IMR-90 (cell line): Measurements from ENCODE around the gene PCYOX1L. TPM values are rescaled to one million over a fixed set of nuclear protein-coding genes. Genes with fewer than 3 reads are reported as not detected.

ENCODE experiments used
- ATAC-seq: fragments of 200-7000 bp; cut with Tn5 transposase; 2 replicates; pipeline ENCODE4 v1.9.1; 2020; ENCODE audit warnings: low read depth, mild to moderate bottlenecking, moderate library complexity
- BruUV-seq: library from RNA; stranded (reverse); fragments of 400-500 nt; replicated peaks from 2 replicates; lab custom pipeline; 2021; lab: Mats Ljungman, UMichigan
- CTCF ChIA-PET: fragments of 300-600 bp; formaldehyde crosslinking; extraction: SDS; loops from one replicate; lab custom pipeline; 2021; ENCODE audit warnings: antibody characterized with exemption; lab: Yijun Ruan, JAX
- POLR2A ChIA-PET: fragments of 300-600 bp; sonication (Branson Sonifier 250); formaldehyde crosslinking; loops from one replicate; lab custom pipeline; 2022; ENCODE audit warnings: antibody characterized with exemption; ENCODE audit not compliant: unreplicated experiment; lab: Charles Lee
- DNase-seq: peaks from one replicate; pipeline ENCODE4 v3.0.0; 2013
- H2AFZ ChIP-seq: replicated peaks from 2 replicates; pipeline ENCODE3; 2013; ENCODE audit warnings: low read length, mild to moderate bottlenecking; ENCODE audit not compliant: poor library complexity
- H2AK5ac ChIP-seq: 2 replicates; pipeline ENCODE4 v1.6.1; 2013; ENCODE audit warnings: low read depth, low read length, inconsistent platforms
- H2AK9ac ChIP-seq: replicated peaks from 2 replicates; pipeline ENCODE3; 2013; ENCODE audit warnings: mild to moderate bottlenecking, low read depth, low read length, moderate library complexity; ENCODE audit not compliant: poor library complexity
- H2BK120ac ChIP-seq: 2 replicates; pipeline ENCODE4 v1.6.1; 2013; ENCODE audit warnings: low read depth, low read length, inconsistent platforms
- H2BK15ac ChIP-seq: 3 replicates; pipeline ENCODE4 v1.6.1; 2013; ENCODE audit warnings: low read depth, low read length, inconsistent platforms
- H2BK20ac ChIP-seq: 2 replicates; pipeline ENCODE4 v1.6.1; 2013; ENCODE audit warnings: low read depth, mild to moderate bottlenecking, inconsistent platforms, low read length, moderate library complexity
- H2BK5ac ChIP-seq: 2 replicates; pipeline ENCODE4 v1.6.1; 2013; ENCODE audit warnings: mild to moderate bottlenecking, low read depth, low read length, inconsistent platforms; ENCODE audit not compliant: poor library complexity, severe bottlenecking
- H3K14ac ChIP-seq: replicated peaks from 2 replicates; pipeline ENCODE4 v1.6.1; 2013; ENCODE audit warnings: low read depth, low read length, inconsistent platforms
- H3K18ac ChIP-seq: 2 replicates; pipeline ENCODE4 v1.6.1; 2013; ENCODE audit warnings: low read depth, low read length, control low read depth
- H3K23ac ChIP-seq: 2 replicates; pipeline ENCODE4 v1.6.1; 2013; ENCODE audit warnings: low read depth, low read length, inconsistent platforms
- H3K27ac ChIP-seq: 2 replicates; pipeline ENCODE4 v1.5.1; 2013; ENCODE audit warnings: mild to moderate bottlenecking, control low read depth, low read length; ENCODE audit not compliant: insufficient read depth
- H3K27me3 ChIP-seq: 2 replicates; pipeline ENCODE4 v1.6.1; 2013; ENCODE audit warnings: low read length; ENCODE audit not compliant: control insufficient read depth, insufficient read depth
- H3K36me3 ChIP-seq: 2 replicates; pipeline ENCODE4 v1.6.1; 2013; ENCODE audit warnings: low read length, mixed read lengths; ENCODE audit not compliant: control insufficient read depth, insufficient read depth
- H3K4ac ChIP-seq: 2 replicates; pipeline ENCODE4 v1.6.1; 2013; ENCODE audit warnings: low read depth, low read length, inconsistent platforms
- H3K4me1 ChIP-seq: 2 replicates; pipeline ENCODE4 v1.6.1; 2013; ENCODE audit warnings: low read length, mixed read lengths; ENCODE audit not compliant: control insufficient read depth, insufficient read depth
- H3K4me2 ChIP-seq: 2 replicates; pipeline ENCODE4 v1.6.1; 2013; ENCODE audit warnings: low read depth, mild to moderate bottlenecking, control low read depth, low read length, moderate library complexity
- H3K4me3 ChIP-seq: 2 replicates; pipeline ENCODE4 v1.5.1; 2013; ENCODE audit warnings: low read depth, mild to moderate bottlenecking, control low read depth, low read length, moderate library complexity; ENCODE audit not compliant: insufficient read depth
- H3K56ac ChIP-seq: 2 replicates; pipeline ENCODE4 v1.6.1; 2013; ENCODE audit warnings: low read length, inconsistent platforms; ENCODE audit not compliant: insufficient read depth; ENCODE audit errors: extremely low read depth
- H3K79me1 ChIP-seq, 2 experiments: 2 replicates each; pipeline ENCODE4 v1.6.1; 2013; ENCODE audit warnings: low read length in 2 of 2, inconsistent platforms in 1 of 2, low read depth in 1 of 2
- H3K9ac ChIP-seq: 2 replicates; pipeline ENCODE4 v1.6.1; 2013; ENCODE audit warnings: low read depth, low read length, control low read depth
- H3K9me1 ChIP-seq: 2 replicates; pipeline ENCODE4 v1.6.1; 2013; ENCODE audit warnings: low read length, inconsistent platforms; ENCODE audit not compliant: insufficient read depth
- H3K9me3 ChIP-seq: 2 replicates; pipeline ENCODE4 v1.6.1; 2013; ENCODE audit warnings: low read length; ENCODE audit not compliant: control insufficient read depth, insufficient read depth
- H4K20me1 ChIP-seq: 2 replicates; pipeline ENCODE4 v1.6.1; 2013; ENCODE audit warnings: low read length, inconsistent platforms; ENCODE audit not compliant: insufficient read depth
- H4K5ac ChIP-seq: 2 replicates; pipeline ENCODE4 v1.6.1; 2013; ENCODE audit warnings: mild to moderate bottlenecking, low read depth, low read length, control low read depth
- H4K8ac ChIP-seq, 2 experiments: 2 replicates each; pipeline ENCODE4 v1.6.1; 2013; ENCODE audit warnings: low read depth in 2 of 2, low read length in 2 of 2, control low read depth in 1 of 2, inconsistent platforms in 1 of 2
- H4K91ac ChIP-seq: 2 replicates; pipeline ENCODE4 v1.6.1; 2013; ENCODE audit warnings: low read depth, low read length, inconsistent platforms; ENCODE audit not compliant: insufficient read depth
- CTCF ChIP-seq: conservative IDR thresholded peaks from 2 replicates; pipeline ENCODE4 v1.5.1; 2012; ENCODE audit warnings: mild to moderate bottlenecking, low read depth, low read length, improper control_type of control experiment
- USF2 ChIP-seq: fragments of 150-350 bp; IDR thresholded peaks from 2 replicates; pipeline ENCODE4 v1.6.1; 2017; ENCODE audit warnings: mild to moderate bottlenecking, antibody characterized with exemption, low read length, low read depth
- WGBS, 2 experiments: methylation state at CpG; one replicate each; pipeline versions ENCODE4 v1.1.5 to v1.1.7; 2013; ENCODE audit warnings: missing lambda C conversion rate in 2 of 2; ENCODE audit not compliant: insufficient read length in 1 of 2; ENCODE audit errors: extremely low coverage in 2 of 2; 5-methylcytosine and 5-hydroxymethylcytosine counted together
- dilution Hi-C: fragments of 300-500 bp; cut with HindIII; formaldehyde crosslinking; loops from one replicate; pipeline ENCODE4 v1.14.3; 2018; ENCODE audit warnings: low sequenced_read_pairs; ENCODE audit not compliant: unreplicated experiment
- in situ Hi-C: fragments of 300-500 bp; cut with MboI; formaldehyde crosslinking; loops from 3 replicates; pipeline ENCODE4 v1.14.3; 2019; ENCODE audit warnings: low sequenced_read_pairs, inconsistent platforms, mixed read lengths
- intact Hi-C: fragments of 100-400 bp; cut with micrococcal nuclease; formaldehyde crosslinking; loops from 2 replicates; pipeline ENCODE4 v1.10.0; 2022
- polyA plus RNA-seq, 3 experiments: library from polyadenylated mRNA; depleted of rRNA; stranded (reverse); fragments of >200 nt; gene quantifications; 2 replicates each; pipeline ENCODE4 v1.2.3, GENCODE V29; 2012; ENCODE audit warnings: low replicate concordance in 1 of 3
- total RNA-seq: library from RNA; depleted of rRNA; stranded (reverse); fragments of >200 nt; gene quantifications from 2 replicates; pipeline ENCODE4 v1.2.3, GENCODE V29; 2012

Gene PCYOX1L
- total and polyA plus RNA-seq, 2 of the 4 experiments (the other 2 are of a cell fraction): 7.0 to 14.3 TPM

GRCh38 chr5:149411738-149412519 is 54.1 kb downstream of the PCYOX1L start (continued):
- no peak for TF ChIP-seq USF2

GRCh38 chr5:149412783-149413476 is 55.1 kb downstream of the PCYOX1L start:
- peak overlapping the region; percentile 83 for H3K23ac ChIP-seq
- H2BK120ac ChIP-seq: no peak overlapping the region
- H3K27me3 ChIP-seq: no peaks in the 10 kb centered on the region
- H2AK9ac ChIP-seq: peak overlapping the region; percentile 75
- no peak overlapping the region for H3K4me3 ChIP-seq
- H3K56ac ChIP-seq: no peak overlapping the region
- H4K5ac ChIP-seq: no peak overlapping the region
- peak overlapping the region; percentile 66 for H3K14ac ChIP-seq
- peak overlapping the region; percentile 52 for H3K9ac ChIP-seq
- dilution Hi-C loops (no loop called here), in situ Hi-C loops (no loop called here), intact Hi-C loops (no loop called here)
- DNase-seq (no peak), ATAC-seq (peak; percentile 4)
- H2BK5ac ChIP-seq: peak overlapping the region; percentile 68
- ChIA-PET POLR2A (interaction anchor here (0.7 to 5.1 kb wide), 2 partner anchors 11 to 442 kb away, joined by 4 to 22 read pairs; no protein-coding TSS in a partner anchor), CTCF (interaction anchor here (0.5 to 0.6 kb wide), 2 partner anchors 46 to 189 kb away, joined by 3 read pairs; no protein-coding TSS in a partner anchor)
- H4K20me1 ChIP-seq: peaks cover 96% of the 10 kb centered on the region
- H2BK20ac ChIP-seq: no peak overlapping the region
- no TSS peak for BruUV-seq
- peak overlapping the region; percentile 61 for H3K4ac ChIP-seq
- H3K79me1 ChIP-seq: peaks cover 4 to 76% of the 10 kb centered on the region in 2 experiments; a peak in 3 of 4 replicates
- H4K8ac ChIP-seq: peak overlapping the region in 1 of 2 experiments; percentile 39; a peak in 1 of 4 replicates
- H2AK5ac ChIP-seq: peak overlapping the region; percentile 62
- H2AFZ ChIP-seq: peak overlapping the region; percentile 38
- peak; percentile 44; the same call in 1 of the 2 replicates for TF ChIP-seq USF2
- TF ChIP-seq CTCF: no peak
- peaks cover 27% of the 10 kb centered on the region for H3K9me1 ChIP-seq
- H3K36me3 ChIP-seq: peaks cover 81% of the 10 kb centered on the region
- peak overlapping the region; percentile 26; the same call in 1 of the 2 replicates for H4K91ac ChIP-seq
- H3K27ac ChIP-seq: peak overlapping the region; percentile 67
- no peak overlapping the region; the same call in 2 of the 3 replicates for H2BK15ac ChIP-seq
- peaks cover 57% of the 10 kb centered on the region for H3K4me1 ChIP-seq
- peak overlapping the region; percentile 23 for H3K4me2 ChIP-seq
- no peaks in the 10 kb centered on the region for H3K9me3 ChIP-seq
- WGBS, 2 experiments: 86% methylated on average over 4 of the region's 8 CpGs; no CpG with 5 or more reads in 1 of the 2 experiments
- no peak overlapping the region for H3K18ac ChIP-seq
